ENCODE measurements around the gene BBX.

GRCh38 chr3:107810171-107811071 lies 287.7 kb downstream of the BBX start:
- TF ChIP-seq CBFB (CRISPR knock-in tag; IDR thresholded peaks at IDR 0.05; ENCODE audit: low read depth) (no peak), TEAD4 (CRISPR knock-in tag; IDR thresholded peaks at IDR 0.05) (no peak), NFE2L1 (CRISPR knock-in tag; IDR thresholded peaks at IDR 0.05) (no peak), ZBTB21 (CRISPR knock-in tag; IDR thresholded peaks at IDR 0.05; ENCODE audit: borderline replicate concordance) (no peak), ZNF512 (CRISPR knock-in tag; IDR thresholded peaks at IDR 0.05; ENCODE audit: borderline replicate concordance) (no peak), PRDM15 (CRISPR knock-in tag; IDR thresholded peaks at IDR 0.05) (no peak), GABPB1 (CRISPR knock-in tag; IDR thresholded peaks at IDR 0.05) (no peak), USF2 (CRISPR knock-in tag; IDR thresholded peaks at IDR 0.05) (no peak), CTCF (IDR thresholded peaks at IDR 0.05) (no peak), PRRX2 (CRISPR knock-in tag; IDR thresholded peaks at IDR 0.05) (no peak), ELF4 (CRISPR knock-in tag; IDR thresholded peaks at IDR 0.05; ENCODE audit: low read depth) (no peak), ATF6 (CRISPR knock-in tag; IDR thresholded peaks at IDR 0.05) (no peak)

Data from WTC11 (cell line).